ENCODE data around the gene C3AR1.

The C3AR1 gene

DNA sequence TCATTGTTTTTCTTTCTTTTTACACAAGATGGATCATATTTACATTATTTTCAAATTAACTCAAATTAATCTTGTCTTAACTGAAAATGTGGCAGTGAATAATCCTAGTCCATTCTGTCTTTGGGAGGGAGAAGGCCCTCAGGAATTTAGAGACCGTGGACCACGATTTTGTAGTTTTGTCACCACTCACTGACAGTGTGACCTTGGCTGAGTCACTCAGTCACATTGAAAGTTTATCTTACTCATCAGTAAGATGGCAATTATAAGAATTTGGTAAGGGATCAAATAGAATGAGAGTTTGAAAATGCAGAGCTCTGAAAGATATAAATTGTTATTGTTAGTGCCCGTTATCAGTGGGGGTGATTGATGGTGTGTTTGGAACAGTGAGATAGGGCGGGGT, 17.3 kb downstream of the C3AR1 start:
- TF ChIP-seq, protein P1, sequence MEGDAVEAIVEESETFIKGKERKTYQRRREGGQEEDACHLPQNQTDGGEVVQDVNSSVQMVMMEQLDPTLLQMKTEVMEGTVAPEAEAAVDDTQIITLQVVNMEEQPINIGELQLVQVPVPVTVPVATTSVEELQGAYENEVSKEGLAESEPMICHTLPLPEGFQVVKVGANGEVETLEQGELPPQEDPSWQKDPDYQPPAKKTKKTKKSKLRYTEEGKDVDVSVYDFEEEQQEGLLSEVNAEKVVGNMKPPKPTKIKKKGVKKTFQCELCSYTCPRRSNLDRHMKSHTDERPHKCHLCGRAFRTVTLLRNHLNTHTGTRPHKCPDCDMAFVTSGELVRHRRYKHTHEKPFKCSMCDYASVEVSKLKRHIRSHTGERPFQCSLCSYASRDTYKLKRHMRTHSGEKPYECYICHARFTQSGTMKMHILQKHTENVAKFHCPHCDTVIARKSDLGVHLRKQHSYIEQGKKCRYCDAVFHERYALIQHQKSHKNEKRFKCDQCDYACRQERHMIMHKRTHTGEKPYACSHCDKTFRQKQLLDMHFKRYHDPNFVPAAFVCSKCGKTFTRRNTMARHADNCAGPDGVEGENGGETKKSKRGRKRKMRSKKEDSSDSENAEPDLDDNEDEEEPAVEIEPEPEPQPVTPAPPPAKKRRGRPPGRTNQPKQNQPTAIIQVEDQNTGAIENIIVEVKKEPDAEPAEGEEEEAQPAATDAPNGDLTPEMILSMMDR (IDR thresholded peaks at IDR 0.05; ENCODE audit: extremely low read depth, insufficient read depth, missing control alignments), result no peak
- in situ Hi-C loops (cut with MboI; ENCODE audit: low pct_unique_long_range_greater_than_20kb, low sequenced_read_pairs, unreplicated experiment), result no loop called here
- DNase-seq (ENCODE audit: low spot score), result no peak

DNA sequence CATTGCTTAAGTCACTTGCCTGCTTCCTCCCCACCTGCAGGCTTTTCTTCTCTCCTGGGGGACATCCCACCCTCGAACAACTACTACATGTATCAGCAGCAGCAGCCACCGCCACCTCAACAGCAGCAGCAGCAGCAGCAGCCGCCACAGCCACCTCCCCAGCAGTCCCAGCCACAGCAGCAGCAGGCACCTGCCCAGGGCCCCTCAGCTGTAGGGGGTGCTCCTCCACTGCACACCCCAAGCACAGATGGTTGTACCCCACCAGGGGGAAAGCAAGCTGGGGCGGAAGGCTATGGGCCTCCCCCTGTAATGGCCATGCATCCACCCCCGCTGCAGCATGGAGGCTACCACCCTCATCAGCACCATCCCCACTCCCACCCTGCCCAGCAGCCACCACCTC, 18.3 kb downstream of the C3AR1 start:
- TF ChIP-seq, protein P1 (IDR thresholded peaks at IDR 0.05; ENCODE audit: extremely low read depth, insufficient read depth, missing control alignments), result no peak
- no peak for DNase-seq (ENCODE audit: low spot score)
- in situ Hi-C loops (cut with MboI; ENCODE audit: low pct_unique_long_range_greater_than_20kb, low sequenced_read_pairs, unreplicated experiment), result no loop called here

DNA sequence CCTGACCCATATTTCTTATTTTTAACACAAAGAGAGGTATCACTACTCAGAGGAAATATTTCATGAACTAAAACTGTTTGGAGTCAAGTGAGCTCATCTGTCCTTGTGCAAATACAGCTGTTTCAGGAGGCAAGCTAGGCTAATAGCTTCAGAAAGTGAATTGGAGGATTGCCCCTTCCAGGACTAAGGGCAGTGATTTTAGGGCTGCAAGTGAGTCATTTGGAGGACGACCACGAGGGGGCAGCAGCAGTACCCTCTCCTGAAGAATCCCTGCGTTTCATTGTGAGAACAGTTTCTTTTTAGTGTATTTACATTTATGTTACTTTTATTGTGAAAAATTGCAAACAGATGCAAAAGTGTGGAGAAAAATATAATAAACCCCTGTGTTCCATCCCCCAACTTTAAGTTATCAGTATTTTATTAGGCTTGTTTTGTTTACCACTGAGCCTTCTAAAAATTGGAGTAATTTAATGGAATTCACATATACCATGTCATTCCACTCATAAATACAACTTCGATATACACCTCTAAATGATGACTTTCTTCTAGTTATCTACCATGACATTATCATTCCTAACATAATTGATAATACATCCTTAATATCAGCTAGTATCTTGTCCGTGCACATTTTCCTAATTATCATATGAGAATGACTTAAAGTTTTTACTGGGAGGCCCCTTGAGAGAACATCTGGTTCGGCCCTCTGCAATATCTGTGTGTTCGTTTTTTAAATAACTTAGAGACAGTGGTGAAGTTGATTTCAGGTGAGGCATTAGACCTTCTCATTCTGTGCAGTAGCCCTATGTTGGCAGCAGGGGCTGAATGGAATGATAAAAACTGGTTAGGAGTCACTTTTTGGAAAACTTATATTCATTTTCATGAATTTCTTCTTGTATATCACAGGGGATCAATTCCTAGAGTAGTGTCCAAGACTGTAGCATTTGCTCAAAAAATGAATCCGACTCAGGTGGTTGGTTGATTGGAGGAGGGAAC, 19.9 kb downstream of the C3AR1 start:
- DNase-seq (ENCODE audit: low spot score), result peak; percentile 84
- TF ChIP-seq, protein P1 (IDR thresholded peaks at IDR 0.05; ENCODE audit: extremely low read depth, insufficient read depth, missing control alignments), result peak; percentile 84
- in situ Hi-C loops (cut with MboI; ENCODE audit: low pct_unique_long_range_greater_than_20kb, low sequenced_read_pairs, unreplicated experiment), result no loop called here

DNA sequence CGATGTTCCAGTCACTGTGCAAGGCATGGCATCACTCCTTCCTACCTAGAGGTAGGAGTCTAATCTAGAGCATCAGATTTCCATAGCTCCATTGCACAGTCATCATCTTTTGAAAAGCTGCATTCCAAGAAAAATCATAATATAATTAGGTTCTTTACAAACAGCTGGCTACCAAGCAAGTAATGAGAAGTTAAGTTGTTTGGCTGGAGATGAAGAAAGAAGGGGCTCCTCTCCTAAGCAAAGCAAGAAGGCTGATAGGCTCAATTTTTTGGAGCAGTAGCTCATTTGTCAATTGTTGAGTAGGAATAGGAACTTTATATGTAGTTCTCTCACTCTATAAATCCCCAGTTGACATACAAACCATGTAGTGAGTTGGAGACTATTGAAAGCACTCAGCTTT, 25.4 kb downstream of the C3AR1 start:
- DNase-seq (ENCODE audit: low spot score), result no peak
- TF ChIP-seq, protein P1 (IDR thresholded peaks at IDR 0.05; ENCODE audit: extremely low read depth, insufficient read depth, missing control alignments), result no peak
- in situ Hi-C loops (cut with MboI; ENCODE audit: low pct_unique_long_range_greater_than_20kb, low sequenced_read_pairs, unreplicated experiment), result no loop called here

DNA sequence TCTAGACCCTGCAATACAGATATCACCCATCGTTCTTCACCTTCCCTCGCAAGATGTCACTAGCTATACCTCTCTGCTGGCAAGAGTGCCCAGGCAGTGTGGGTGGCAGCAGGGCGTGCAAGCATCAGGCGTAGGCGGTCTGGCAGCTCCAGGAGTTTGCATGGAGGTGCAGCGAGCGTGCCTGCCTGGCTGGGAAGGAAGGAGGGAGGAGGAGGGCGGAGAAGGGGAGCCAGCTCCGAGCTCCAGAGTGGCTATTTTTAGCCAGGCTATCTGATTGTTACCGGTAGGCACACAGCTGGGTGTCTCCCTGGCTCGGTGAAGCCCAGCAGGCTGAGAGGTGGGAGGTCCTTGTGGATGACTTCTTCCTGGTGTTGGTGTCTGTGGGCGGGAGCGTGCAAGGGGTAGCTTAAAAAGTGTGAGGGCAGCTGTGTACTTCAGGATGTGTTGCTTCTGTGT, 27.5 kb downstream of the C3AR1 start:
- in situ Hi-C loops (cut with MboI; ENCODE audit: low pct_unique_long_range_greater_than_20kb, low sequenced_read_pairs, unreplicated experiment), result no loop called here
- TF ChIP-seq, protein P1 (IDR thresholded peaks at IDR 0.05; ENCODE audit: extremely low read depth, insufficient read depth, missing control alignments), result no peak
- no peak for DNase-seq (ENCODE audit: low spot score)

DNA sequence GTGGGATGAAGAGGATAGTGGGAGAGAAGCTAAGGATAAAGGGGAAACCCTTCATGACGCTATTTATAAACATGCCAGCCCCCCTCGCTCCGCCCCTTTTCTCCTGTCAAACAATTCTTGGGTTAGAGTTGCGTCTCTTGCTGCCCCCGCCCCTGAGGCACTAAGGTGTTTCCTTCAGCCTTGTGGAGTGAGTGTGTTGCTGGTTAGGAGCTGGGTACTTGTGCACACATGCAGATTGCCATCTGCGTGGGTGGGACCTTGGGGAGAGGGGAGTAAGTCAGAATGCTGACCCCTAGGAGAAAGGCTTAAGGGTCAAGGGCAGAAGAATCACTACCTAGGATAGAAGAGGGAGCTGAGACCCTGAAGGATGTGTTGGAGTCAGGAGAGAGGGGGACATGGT, 28.2 kb downstream of the C3AR1 start:
- TF ChIP-seq, protein P1 (IDR thresholded peaks at IDR 0.05; ENCODE audit: extremely low read depth, insufficient read depth, missing control alignments), result no peak
- no peak for DNase-seq (ENCODE audit: low spot score)
- in situ Hi-C loops (cut with MboI; ENCODE audit: low pct_unique_long_range_greater_than_20kb, low sequenced_read_pairs, unreplicated experiment), result no loop called here
